Gastrocnemius medialis (tissue), 4 donors: Measurements from ENCODE around the gene TP73. TPM values are rescaled to one million over a fixed set of nuclear protein-coding genes. Genes with fewer than 3 reads are reported as not detected.

ENCODE experiments used
- ATAC-seq, 2 donors: fragments of 150-250 bp; one replicate each; pipeline ENCODE4 v1.9.1; 2016
- DNase-seq, 2 donors: peaks; one replicate each; pipeline ENCODE4 v3.0.0-alpha.2; 2019
- H3K27ac ChIP-seq, 4 donors: fragments of 200-600 bp; sonication (generic); 1 replicate in 1 of 4; 2 replicates in 3 of 4; pipeline ENCODE4 v1.5.1; 2016 to 2018; ENCODE audit warnings: mild to moderate bottlenecking in 2 of 4, moderate library complexity in 1 of 4
- H3K27me3 ChIP-seq, 3 donors: fragments of 200-600 bp; sonication (generic) in 2 of 3; 1 replicate in 1 of 3; 2 replicates in 2 of 3; pipeline versions ENCODE4 v1.5.1 to v1.6.0; 2016 to 2019; ENCODE audit warnings: mild to moderate bottlenecking in 1 of 3, moderate library complexity in 1 of 3
- H3K36me3 ChIP-seq, 2 donors: fragments of 200-600 bp; sonication (generic) in 1 of 2; one replicate each; pipeline ENCODE4 v1.5.1; 2017 to 2018
- H3K4me1 ChIP-seq, 2 donors: fragments of 200-600 bp; sonication (generic) in 1 of 2; one replicate each; pipeline ENCODE4 v1.5.1; 2016 to 2017; ENCODE audit warnings: mild to moderate bottlenecking in 2 of 2
- H3K4me3 ChIP-seq, 4 donors: fragments of 200-600 bp; sonication (generic) in 3 of 4; 1 replicate in 1 of 4; 2 replicates in 3 of 4; pipeline ENCODE4 v1.5.1; 2016 to 2019; ENCODE audit warnings: mild to moderate bottlenecking in 2 of 4
- H3K9me3 ChIP-seq, 3 donors: fragments of 200-600 bp; sonication (generic) in 2 of 3; 1 replicate in 1 of 3; 2 replicates in 2 of 3; pipeline ENCODE4 v1.5.1; 2016 to 2019
- CTCF ChIP-seq, 5 experiments: fragments of 450-650 bp in 3 of 5; fragments of 200-600 bp in 2 of 5; sonication (generic) in 2 of 5; IDR thresholded peaks in 4 of 5; conservative IDR thresholded peaks in 1 of 5; 1 replicate in 4 of 5; 2 replicates in 1 of 5; pipeline ENCODE4 v1.5.1; 2016 to 2019; ENCODE audit warnings: antibody characterized with exemption in 5 of 5, mild to moderate bottlenecking in 3 of 5, moderate library complexity in 3 of 5
- POLR2A ChIP-seq, 2 donors: fragments of 450-650 bp; IDR thresholded peaks; one replicate each; pipeline ENCODE4 v1.6.1; 2017; ENCODE audit warnings: antibody characterized with exemption in 2 of 2, mild to moderate bottlenecking in 2 of 2, moderate library complexity in 2 of 2
- in situ Hi-C, 4 donors: fragments of 200-750 bp; cut with MboI; loops; one replicate each; pipeline versions ENCODE4 v1.15.0 to v1.8.0; 2017; ENCODE audit warnings: low sequenced_read_pairs in 4 of 4
- intact Hi-C: fragments of 100-400 bp; cut with DNase I; formaldehyde crosslinking; loops from one replicate; pipeline ENCODE4 v1.15.1; 2023; ENCODE audit warnings: low total_unique reads
- total RNA-seq, 4 donors: library from RNA; depleted of rRNA; stranded (reverse); fragments of >200 nt; gene quantifications; one replicate each; pipeline versions ENCODE4 v1.1.0 to v1.2.3, GENCODE V29; 2016

Gene TP73
- total RNA-seq, 4 donors from 2014 or later: 0.07 TPM; not detected in 3

GRCh38 chr1:3734602-3735001, 82.3 kb downstream of the TP73 start:
- Histone ChIP-seq H3K36me3 (peaks cover 0 to 35% of the 10 kb centered on the region in 2 donors), H3K27ac (no peak overlapping the region), H3K9me3 (no peaks in the 10 kb centered on the region), H3K4me1 (peaks cover 18 to 20% of the 10 kb centered on the region in 2 donors), H3K27me3 (peaks cover 0 to 7% (median 3%) of the 10 kb centered on the region in 3 donors), H3K4me3 (no peak overlapping the region)
- intact Hi-C loops (no loop called here), in situ Hi-C loops (no loop called here)
- TF ChIP-seq CTCF (IDR thresholded peaks at IDR 0.05 in 4 of 5, conservative IDR thresholded peaks at IDR 0.05 in 1 of 5): no peak
- no peak for TF ChIP-seq POLR2A (IDR thresholded peaks at IDR 0.05)
- ATAC-seq (no peak), DNase-seq (no peak)

GRCh38 chr1:3735027-3735681, 82.8 kb downstream of the TP73 start:
- Histone ChIP-seq H3K36me3 (peaks cover 0 to 40% of the 10 kb centered on the region in 2 donors), H3K27ac (no peak overlapping the region), H3K4me1 (peaks cover 18 to 20% of the 10 kb centered on the region in 2 donors), H3K27me3 (peaks cover 0 to 3% (median 0%) of the 10 kb centered on the region in 3 donors), H3K4me3 (no peak overlapping the region), H3K9me3 (no peaks in the 10 kb centered on the region)
- TF ChIP-seq CTCF (IDR thresholded peaks at IDR 0.05 in 4 of 5, conservative IDR thresholded peaks at IDR 0.05 in 1 of 5) (no peak), POLR2A (IDR thresholded peaks at IDR 0.05) (no peak)
- ATAC-seq: no peak
- no peak for DNase-seq
- in situ Hi-C loops (no loop called here), intact Hi-C loops (no loop called here)

- H3K9me3 ChIP-seq: no peaks in the 10 kb centered on the region
- DNase-seq (no peak), ATAC-seq (no peak)
- peaks cover 0 to 42% of the 10 kb centered on the region in 2 donors for H3K36me3 ChIP-seq
- peaks cover 18 to 20% of the 10 kb centered on the region in 2 donors for H3K4me1 ChIP-seq
- no peaks in the 10 kb centered on the region for H3K27me3 ChIP-seq
- intact Hi-C loops (no loop called here), in situ Hi-C loops (no loop called here)
- no peak overlapping the region for H3K4me3 ChIP-seq
- no peak for TF ChIP-seq POLR2A (IDR thresholded peaks at IDR 0.05)
- no peak for TF ChIP-seq CTCF (IDR thresholded peaks at IDR 0.05 in 4 of 5, conservative IDR thresholded peaks at IDR 0.05 in 1 of 5)
- no peak overlapping the region for H3K27ac ChIP-seq
Observed at GRCh38 chr1:3735688-3736087, 83.4 kb downstream of the TP73 start.

- intact Hi-C loops (no loop called here), in situ Hi-C loops (no loop called here)
- no peaks in the 10 kb centered on the region for H3K27me3 ChIP-seq
- no peak overlapping the region for H3K4me3 ChIP-seq
- H3K9me3 ChIP-seq: no peaks in the 10 kb centered on the region
- no peak for ATAC-seq
- peaks cover 16 to 17% of the 10 kb centered on the region in 2 donors for H3K4me1 ChIP-seq
- H3K27ac ChIP-seq: no peak overlapping the region
- DNase-seq: no peak
- H3K36me3 ChIP-seq: peaks cover 0 to 47% of the 10 kb centered on the region in 2 donors
- TF ChIP-seq POLR2A (IDR thresholded peaks at IDR 0.05): no peak
Observed at GRCh38 chr1:3736131-3736561, 83.8 kb downstream of the TP73 start.

- in situ Hi-C loops: no loop called here
- peaks cover 11% of the 10 kb centered on the region in 2 donors for H3K4me1 ChIP-seq
- H3K9me3 ChIP-seq: no peaks in the 10 kb centered on the region
- H3K27me3 ChIP-seq: no peaks in the 10 kb centered on the region
- intact Hi-C loops: no loop called here
- ATAC-seq (no peak), DNase-seq (no peak)
- H3K27ac ChIP-seq: no peak overlapping the region
- H3K36me3 ChIP-seq: peaks cover 0 to 52% of the 10 kb centered on the region in 2 donors
- H3K4me3 ChIP-seq: no peak overlapping the region
- TF ChIP-seq POLR2A (IDR thresholded peaks at IDR 0.05) (no peak), CTCF (IDR thresholded peaks at IDR 0.05 in 4 of 5, conservative IDR thresholded peaks at IDR 0.05 in 1 of 5) (no peak)
Observed at GRCh38 chr1:3736708-3737107, 84.4 kb downstream of the TP73 start.
